Cardiac muscle cell (in vitro differentiated cells and primary cell): Measurements from ENCODE around the gene ACP4. TPM values are rescaled to one million over a fixed set of nuclear protein-coding genes. Genes with fewer than 3 reads are reported as not detected.

Source experiments
- DNase-seq, 2 donors: peaks; one replicate each; pipeline versions ENCODE4 v3.0.0 to v3.0.0-alpha.2; 2010 to 2017; ENCODE audit warnings: low read depth in 1 of 2, low spot score in 1 of 2
- H3K27ac ChIP-seq: fragments of 200-600 bp; sonication (generic); 2 replicates; pipeline ENCODE4 v1.5.1; 2016
- H3K27me3 ChIP-seq: fragments of 200-600 bp; sonication (generic); 2 replicates; pipeline ENCODE4 v1.6.0; 2016; ENCODE audit warnings: control low read depth
- H3K36me3 ChIP-seq: fragments of 200-600 bp; sonication (generic); 2 replicates; pipeline ENCODE4 v1.5.1; 2016; ENCODE audit warnings: control low read depth
- H3K4me1 ChIP-seq: fragments of 200-600 bp; sonication (generic); 2 replicates; pipeline ENCODE4 v1.8.1; 2017; ENCODE audit warnings: low read depth, mild to moderate bottlenecking, mixed run types
- H3K4me3 ChIP-seq: fragments of 200-600 bp; sonication (generic); 2 replicates; pipeline ENCODE4 v1.5.1; 2016; ENCODE audit warnings: mild to moderate bottlenecking
- H3K9me3 ChIP-seq: fragments of 200-600 bp; sonication (generic); 2 replicates; pipeline ENCODE4 v1.5.1; 2017; ENCODE audit warnings: low read depth, mild to moderate bottlenecking, control low read depth
- polyA plus RNA-seq: library from polyadenylated mRNA; unstranded; fragments of >200 nt; fragmentation: Nextera tagmentation; extraction: Ambion mirVana; gene quantifications from 2 replicates; pipeline ENCODE4 v1.2.1, GENCODE V29; 2016
- total RNA-seq: library from RNA; depleted of rRNA; stranded (reverse); fragments of >200 nt; gene quantifications from 2 replicates; pipeline ENCODE4 v1.2.3, GENCODE V29; 2016
- TF ChIP-seq, protein P1 (sequence below): IDR thresholded peaks from 2 replicates; pipeline ENCODE4 v1.5.1; 2012; ENCODE audit warnings: low read depth, mild to moderate bottlenecking, low read length

ACP4 gene
- total and polyA plus RNA-seq, 2 experiments from 2014 or later: 0.23 TPM; not detected in 1

DNA sequence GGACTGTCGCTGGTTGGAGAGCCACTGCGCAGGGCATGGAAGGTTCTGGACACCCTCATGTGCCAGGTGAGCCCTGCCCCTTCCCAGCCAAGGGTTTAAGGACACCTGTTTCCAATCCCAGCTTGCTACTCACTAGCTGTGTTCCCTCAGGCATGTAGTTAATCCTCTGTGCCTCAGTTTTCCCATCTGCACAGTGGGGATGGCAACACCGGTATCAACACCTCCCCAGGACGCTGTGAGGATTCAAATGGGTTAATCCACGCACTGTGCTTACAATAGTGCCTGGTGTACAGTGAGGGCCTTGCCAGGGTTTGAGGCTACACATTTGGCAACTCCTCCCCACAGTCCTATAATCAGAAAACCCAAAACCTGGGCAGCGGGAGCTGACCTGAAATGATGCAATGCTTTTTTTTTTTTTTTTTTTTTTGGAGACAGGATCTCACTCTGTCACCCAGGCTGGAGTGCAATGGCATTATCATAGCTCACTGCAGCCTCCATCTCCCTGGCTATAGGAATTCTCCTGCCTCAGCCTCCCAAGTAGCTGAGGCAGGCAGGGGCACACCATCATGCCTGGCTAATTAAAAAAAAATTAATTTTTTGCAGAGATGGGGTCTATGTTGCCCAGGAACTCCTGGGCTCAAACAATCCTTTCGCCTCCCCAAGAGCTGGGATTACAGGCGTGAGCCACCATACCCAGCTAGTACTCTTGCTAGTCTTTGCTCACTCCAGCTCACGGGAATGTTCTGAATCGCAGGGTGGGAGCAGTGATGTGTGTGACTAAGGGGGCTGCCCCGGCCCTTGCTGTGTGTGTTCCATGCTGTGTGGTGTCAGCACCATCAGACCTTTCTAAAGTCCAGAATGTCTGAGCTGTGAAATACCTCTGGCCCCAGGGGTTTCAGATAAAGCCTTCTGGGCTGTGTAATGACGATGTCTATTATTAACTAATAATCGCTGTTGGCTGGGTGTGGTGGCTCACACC, 2.3 kb downstream of the ACP4 start:
- H3K9me3 ChIP-seq: no peaks in the 10 kb centered on the region
- no peak for DNase-seq
- no peak overlapping the region for H3K4me3 ChIP-seq
- no peak overlapping the region for H3K27ac ChIP-seq
- H3K27me3 ChIP-seq: no peaks in the 10 kb centered on the region
- no peaks in the 10 kb centered on the region for H3K4me1 ChIP-seq
- H3K36me3 ChIP-seq: peaks cover 5% of the 10 kb centered on the region
- TF ChIP-seq, protein P1, sequence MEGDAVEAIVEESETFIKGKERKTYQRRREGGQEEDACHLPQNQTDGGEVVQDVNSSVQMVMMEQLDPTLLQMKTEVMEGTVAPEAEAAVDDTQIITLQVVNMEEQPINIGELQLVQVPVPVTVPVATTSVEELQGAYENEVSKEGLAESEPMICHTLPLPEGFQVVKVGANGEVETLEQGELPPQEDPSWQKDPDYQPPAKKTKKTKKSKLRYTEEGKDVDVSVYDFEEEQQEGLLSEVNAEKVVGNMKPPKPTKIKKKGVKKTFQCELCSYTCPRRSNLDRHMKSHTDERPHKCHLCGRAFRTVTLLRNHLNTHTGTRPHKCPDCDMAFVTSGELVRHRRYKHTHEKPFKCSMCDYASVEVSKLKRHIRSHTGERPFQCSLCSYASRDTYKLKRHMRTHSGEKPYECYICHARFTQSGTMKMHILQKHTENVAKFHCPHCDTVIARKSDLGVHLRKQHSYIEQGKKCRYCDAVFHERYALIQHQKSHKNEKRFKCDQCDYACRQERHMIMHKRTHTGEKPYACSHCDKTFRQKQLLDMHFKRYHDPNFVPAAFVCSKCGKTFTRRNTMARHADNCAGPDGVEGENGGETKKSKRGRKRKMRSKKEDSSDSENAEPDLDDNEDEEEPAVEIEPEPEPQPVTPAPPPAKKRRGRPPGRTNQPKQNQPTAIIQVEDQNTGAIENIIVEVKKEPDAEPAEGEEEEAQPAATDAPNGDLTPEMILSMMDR: no peak

DNA sequence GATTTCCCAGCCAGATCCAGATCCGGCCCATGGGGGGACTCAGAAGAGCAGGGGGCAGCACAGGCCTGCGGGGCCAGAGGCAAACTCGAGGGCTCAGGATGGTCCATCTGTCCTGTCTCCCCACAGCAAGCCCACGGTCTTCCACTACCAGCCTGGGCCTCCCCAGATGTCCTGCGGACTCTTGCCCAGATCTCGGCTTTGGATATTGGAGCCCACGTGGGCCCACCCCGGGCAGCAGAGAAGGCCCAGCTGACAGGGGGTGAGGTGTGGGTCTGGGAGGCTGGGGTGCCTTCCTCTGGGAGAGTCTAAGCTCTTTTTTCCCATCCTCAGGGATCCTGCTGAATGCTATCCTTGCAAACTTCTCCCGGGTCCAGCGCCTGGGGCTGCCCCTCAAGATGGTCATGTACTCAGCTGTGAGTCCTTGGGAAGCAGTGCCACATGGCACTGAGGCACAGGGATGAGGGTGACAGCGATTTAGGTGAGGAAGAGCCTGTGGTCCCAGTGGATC, 3.4 kb downstream of the ACP4 start:
- Histone ChIP-seq H3K4me1 (no peaks in the 10 kb centered on the region), H3K27ac (no peak overlapping the region), H3K4me3 (no peak overlapping the region), H3K36me3 (peaks cover 14% of the 10 kb centered on the region), H3K9me3 (no peaks in the 10 kb centered on the region), H3K27me3 (no peaks in the 10 kb centered on the region)
- TF ChIP-seq, protein P1: no peak
- DNase-seq: no peak

DNA sequence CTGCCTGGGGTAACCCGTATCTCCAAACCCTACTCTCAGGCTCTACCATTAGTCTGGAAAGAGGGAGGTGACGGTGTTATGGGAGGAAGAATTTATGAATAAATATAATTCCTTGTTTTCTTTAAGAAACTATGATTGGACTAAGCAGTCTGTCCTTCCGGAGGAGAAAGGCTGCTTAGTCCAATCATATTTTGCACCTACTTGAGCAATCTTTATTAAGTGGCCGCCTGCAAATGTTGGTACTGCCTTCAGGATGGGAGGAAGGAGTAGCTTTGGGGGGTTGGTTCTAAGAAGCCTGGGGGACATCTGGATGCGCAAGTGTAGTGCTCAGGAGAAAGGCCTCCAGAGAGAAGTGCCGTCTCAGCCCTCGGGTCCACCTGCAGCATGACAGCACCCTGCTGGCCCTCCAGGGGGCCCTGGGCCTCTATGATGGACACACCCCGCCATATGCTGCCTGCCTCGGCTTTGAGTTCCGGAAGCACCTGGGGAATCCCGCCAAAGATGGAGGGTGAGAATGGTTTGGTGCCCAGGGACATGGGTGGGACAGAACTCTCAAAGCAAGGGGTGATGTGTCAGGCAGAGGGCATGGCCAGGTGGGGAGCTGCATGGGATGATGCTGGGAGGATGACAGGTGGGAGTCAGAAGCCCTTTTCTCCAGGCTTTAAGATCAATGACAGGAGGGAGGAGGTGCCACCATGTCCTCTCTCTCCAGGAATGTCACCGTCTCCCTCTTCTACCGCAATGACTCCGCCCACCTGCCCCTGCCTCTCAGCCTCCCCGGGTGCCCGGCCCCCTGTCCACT, 4.1 kb downstream of the ACP4 start:
- Histone ChIP-seq H3K27ac (no peak overlapping the region), H3K36me3 (peaks cover 17% of the 10 kb centered on the region), H3K27me3 (no peaks in the 10 kb centered on the region), H3K4me3 (no peak overlapping the region), H3K9me3 (no peaks in the 10 kb centered on the region), H3K4me1 (no peaks in the 10 kb centered on the region)
- TF ChIP-seq, protein P1: no peak
- no peak for DNase-seq

DNA sequence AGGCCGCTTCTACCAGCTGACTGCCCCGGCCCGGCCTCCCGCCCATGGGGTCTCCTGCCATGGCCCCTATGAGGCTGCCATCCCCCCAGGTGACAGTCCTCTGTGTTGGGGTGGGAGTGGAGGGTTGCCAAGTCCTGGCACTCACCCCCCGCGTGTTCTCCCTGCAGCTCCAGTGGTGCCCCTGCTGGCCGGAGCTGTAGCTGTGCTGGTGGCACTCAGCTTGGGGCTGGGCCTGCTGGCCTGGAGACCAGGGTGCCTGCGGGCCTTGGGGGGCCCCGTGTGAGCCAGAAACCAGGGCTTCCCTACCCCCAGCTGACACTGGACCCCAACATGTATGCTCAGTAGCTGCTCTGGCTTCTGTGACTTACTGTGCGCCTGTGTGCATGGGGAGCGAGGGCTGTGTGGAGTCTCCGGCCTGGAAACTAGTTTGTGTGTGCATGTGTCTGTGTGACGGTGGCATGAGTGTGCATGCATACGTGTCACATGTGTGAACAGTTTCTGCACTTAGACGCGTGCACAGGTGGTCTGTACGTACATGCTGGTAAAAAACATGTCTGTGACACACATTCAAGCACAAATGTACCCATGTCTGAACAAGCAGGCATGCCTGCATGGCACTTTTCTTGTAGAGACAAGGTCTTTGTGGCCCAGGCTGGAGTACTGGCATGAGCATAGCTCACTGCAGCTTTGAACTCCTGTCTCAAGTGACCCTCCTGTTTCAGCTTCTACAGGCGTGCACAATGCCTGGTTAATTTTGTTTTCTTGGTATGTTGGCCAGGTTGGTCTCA, 4.9 kb downstream of the ACP4 start:
- Histone ChIP-seq H3K4me1 (no peaks in the 10 kb centered on the region), H3K4me3 (no peak overlapping the region), H3K36me3 (peaks cover 22% of the 10 kb centered on the region), H3K27ac (no peak overlapping the region), H3K27me3 (no peaks in the 10 kb centered on the region), H3K9me3 (no peaks in the 10 kb centered on the region)
- TF ChIP-seq, protein P1: peak; percentile 21
- no peak for DNase-seq

DNA sequence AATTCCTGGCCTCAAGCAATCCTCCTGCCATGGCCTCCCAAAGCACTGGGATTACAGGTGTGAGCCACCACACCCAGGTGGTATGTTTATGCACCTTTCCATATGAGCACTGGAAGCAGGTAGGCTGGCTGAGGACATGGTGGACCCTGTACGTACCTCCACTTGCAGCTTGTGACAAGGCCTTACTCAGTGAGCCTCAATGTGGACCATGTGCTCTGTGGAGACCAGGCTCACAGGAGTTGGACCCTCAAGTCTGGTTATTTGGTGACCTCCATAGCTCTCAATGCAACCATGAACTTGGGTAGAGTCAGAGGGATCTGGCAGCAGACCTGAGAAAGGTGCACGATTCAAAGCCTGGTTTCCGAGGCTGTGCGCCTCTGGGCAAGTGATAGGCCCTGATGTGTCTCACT, 5.5 kb downstream of the ACP4 start:
- Histone ChIP-seq H3K9me3 (no peaks in the 10 kb centered on the region), H3K27ac (no peak overlapping the region)

More for the DNA sequence above, 5.5 kb downstream of the ACP4 start:
- H3K36me3 ChIP-seq: peaks cover 22% of the 10 kb centered on the region
- H3K4me3 ChIP-seq: no peak overlapping the region
- TF ChIP-seq, protein P1: no peak
- no peak for DNase-seq
- H3K27me3 ChIP-seq: no peaks in the 10 kb centered on the region
- H3K4me1 ChIP-seq: no peaks in the 10 kb centered on the region
